ENCODE data around the gene ASB11.
"Not testable (repeated sequence)": the region's sequence is repeated elsewhere in the genome, so short reads cannot be mapped to it uniquely, and the experiment has no call there.

- not testable (repeated sequence) for TF ChIP-seq ZNF274 (IDR thresholded peaks at IDR 0.05; ENCODE audit: low read depth, low read length); YY1 (IDR thresholded peaks at IDR 0.05; ENCODE audit: insufficient read depth, insufficient read length)
Measured at GRCh38 chrX:15273275-15273674, 42.2 kb downstream of the ASB11 start.

Measured in NT2/D1 (cell line).